ENCODE data around the gene FRAT2.
"Not testable (repeated sequence)": the region's sequence is repeated elsewhere in the genome, so short reads cannot be mapped to it uniquely, and the experiment has no call there.

The FRAT2 gene

GRCh38 chr10:97356318-97356914, 21.9 kb upstream of the FRAT2 start:
- no peak for DNase-seq

- peak; percentile 30 for DNase-seq
These were observed 21.0 kb upstream of the FRAT2 start for GRCh38 chr10:97355571-97355975.

- no peak for DNase-seq
These were observed 19.4 kb upstream of the FRAT2 start for GRCh38 chr10:97353945-97354344.

GRCh38 chr10:97349752-97350513, 15.4 kb upstream of the FRAT2 start:
- no peak for DNase-seq

GRCh38 chr10:97347317-97347716, 12.8 kb upstream of the FRAT2 start:
- no peak for DNase-seq

- DNase-seq: not testable (repeated sequence)
These were observed 9.1 kb upstream of the FRAT2 start for GRCh38 chr10:97343664-97344063.

- DNase-seq: no peak
These were observed 6.9 kb upstream of the FRAT2 start for GRCh38 chr10:97341416-97341815.

GRCh38 chr10:97338041-97338440, 3.5 kb upstream of the FRAT2 start:
- DNase-seq: peak; percentile 28

- peak; percentile 55 for DNase-seq
These were observed 2.7 kb upstream of the FRAT2 start for GRCh38 chr10:97336942-97337831.

GRCh38 chr10:97336446-97336845, 1.9 kb upstream of the FRAT2 start:
- DNase-seq: no peak

GRCh38 chr10:97336006-97336405, 1.5 kb upstream of the FRAT2 start:
- DNase-seq: no peak

GRCh38 chr10:97335188-97335619, 675 bp upstream of the FRAT2 start:
- no peak for DNase-seq

- DNase-seq: peak; percentile 86
These were observed 744 bp downstream of the FRAT2 start for GRCh38 chr10:97333601-97334369.

GRCh38 chr10:97333351-97333600, 1.3 kb downstream of the FRAT2 start:
- no peak for DNase-seq

- DNase-seq: peak; percentile 69
These were observed 1.8 kb downstream of the FRAT2 start for GRCh38 chr10:97332591-97333350.

GRCh38 chr10:97331153-97331703, 3.3 kb downstream of the FRAT2 start:
- DNase-seq: no peak

- DNase-seq: no peak
These were observed 4.8 kb downstream of the FRAT2 start for GRCh38 chr10:97329766-97330165.

GRCh38 chr10:97328646-97329453, 5.7 kb downstream of the FRAT2 start:
- no peak for DNase-seq

- no peak for DNase-seq
These were observed 6.9 kb downstream of the FRAT2 start for GRCh38 chr10:97327348-97328294.

GRCh38 chr10:97325754-97326153, 8.8 kb downstream of the FRAT2 start:
- no peak for DNase-seq

All from retina (tissue), 1 donor.